ENCODE measurements around the gene ITGA4. TPM values are rescaled to one million over a fixed set of nuclear protein-coding genes. Genes with fewer than 3 reads are reported as not detected.

The ITGA4 gene
- total and polyA plus RNA-seq, 2 of the 13 experiments (the other 11 are each of a cell fraction or from before 2014, with no cell fraction given), result not detected

DNA sequence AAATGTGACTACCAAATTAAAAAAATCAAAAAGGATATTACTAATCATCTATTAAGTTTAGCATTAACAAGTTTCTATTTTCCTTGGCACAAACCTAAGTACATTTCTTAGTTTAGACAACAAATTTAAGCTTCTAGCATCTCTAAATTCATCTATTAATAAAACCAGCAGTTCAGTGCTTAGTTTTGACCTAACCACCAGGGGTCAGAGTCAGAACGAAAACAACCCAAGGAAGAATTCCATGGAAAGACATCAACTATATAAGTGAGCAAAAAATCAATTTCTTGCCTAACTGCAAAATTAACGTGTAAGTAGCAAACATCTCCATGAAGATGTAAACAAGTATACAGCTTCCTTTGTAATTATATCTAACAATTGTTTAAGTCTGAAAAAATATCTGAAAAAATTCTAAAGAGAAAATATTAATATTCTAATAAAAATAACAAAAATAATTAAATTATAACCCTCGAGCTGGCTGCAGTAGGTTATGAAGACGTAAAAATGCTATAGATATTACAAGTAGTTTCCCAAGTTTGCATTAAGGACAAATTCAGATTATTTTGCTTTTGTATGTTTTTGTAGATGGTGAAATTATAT is 116.1 kb downstream of the ITGA4 start:
- no peaks in the 10 kb centered on the region for H3K79me2 ChIP-seq (ENCODE audit: insufficient read depth, low read length)
- ChIA-PET CTCF (ENCODE audit: low intra/inter-chr PET ratio, low total read pairs) (interaction anchor here (1.1 to 3.0 kb wide), 3 partner anchors 142 to 505 kb away, joined by 3 to 28 read pairs (median 6); no protein-coding TSS in a partner anchor), POLR2A (no interaction called here)
- ATAC-seq, result peak; percentile 66; the same call in 2 of the 3 replicates
- BruUV-seq (replicated peaks), result no TSS peak
- H3K27me3 ChIP-seq (ENCODE audit: control insufficient read depth in 1 of 2, insufficient read depth in 2 of 2, low read length in 2 of 2), result no peaks in the 10 kb centered on the region
- WGBS (ENCODE audit: low lambda C conversion rate), result under 1% methylated on average over 4 of the region's 4 CpGs
- no peak overlapping the region for H3K4me2 ChIP-seq (ENCODE audit: low read depth, low read length)
- H3K36me3 ChIP-seq (replicated peaks in 1 of 2; ENCODE audit: control insufficient read depth in 1 of 2, insufficient read depth in 2 of 2, low read length in 2 of 2), result no peaks in the 10 kb centered on the region
- peak; percentile 89 for FAIRE-seq
- no peaks in the 10 kb centered on the region for H3K9me3 ChIP-seq (ENCODE audit: low read length)
- no peak overlapping the region for H3K9ac ChIP-seq (ENCODE audit: insufficient read depth, low read depth, low read length)
- no peak for TF ChIP-seq SIN3A (IDR thresholded peaks at IDR 0.05; ENCODE audit: borderline replicate concordance, low read depth, low read length)
- TF ChIP-seq, protein P1, sequence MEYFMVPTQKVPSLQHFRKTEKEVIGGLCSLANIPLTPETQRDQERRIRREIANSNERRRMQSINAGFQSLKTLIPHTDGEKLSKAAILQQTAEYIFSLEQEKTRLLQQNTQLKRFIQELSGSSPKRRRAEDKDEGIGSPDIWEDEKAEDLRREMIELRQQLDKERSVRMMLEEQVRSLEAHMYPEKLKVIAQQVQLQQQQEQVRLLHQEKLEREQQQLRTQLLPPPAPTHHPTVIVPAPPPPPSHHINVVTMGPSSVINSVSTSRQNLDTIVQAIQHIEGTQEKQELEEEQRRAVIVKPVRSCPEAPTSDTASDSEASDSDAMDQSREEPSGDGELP (IDR thresholded peaks at IDR 0.05; ENCODE audit: borderline replicate concordance, low read depth), result no peak
- TF ChIP-seq, protein P2, sequence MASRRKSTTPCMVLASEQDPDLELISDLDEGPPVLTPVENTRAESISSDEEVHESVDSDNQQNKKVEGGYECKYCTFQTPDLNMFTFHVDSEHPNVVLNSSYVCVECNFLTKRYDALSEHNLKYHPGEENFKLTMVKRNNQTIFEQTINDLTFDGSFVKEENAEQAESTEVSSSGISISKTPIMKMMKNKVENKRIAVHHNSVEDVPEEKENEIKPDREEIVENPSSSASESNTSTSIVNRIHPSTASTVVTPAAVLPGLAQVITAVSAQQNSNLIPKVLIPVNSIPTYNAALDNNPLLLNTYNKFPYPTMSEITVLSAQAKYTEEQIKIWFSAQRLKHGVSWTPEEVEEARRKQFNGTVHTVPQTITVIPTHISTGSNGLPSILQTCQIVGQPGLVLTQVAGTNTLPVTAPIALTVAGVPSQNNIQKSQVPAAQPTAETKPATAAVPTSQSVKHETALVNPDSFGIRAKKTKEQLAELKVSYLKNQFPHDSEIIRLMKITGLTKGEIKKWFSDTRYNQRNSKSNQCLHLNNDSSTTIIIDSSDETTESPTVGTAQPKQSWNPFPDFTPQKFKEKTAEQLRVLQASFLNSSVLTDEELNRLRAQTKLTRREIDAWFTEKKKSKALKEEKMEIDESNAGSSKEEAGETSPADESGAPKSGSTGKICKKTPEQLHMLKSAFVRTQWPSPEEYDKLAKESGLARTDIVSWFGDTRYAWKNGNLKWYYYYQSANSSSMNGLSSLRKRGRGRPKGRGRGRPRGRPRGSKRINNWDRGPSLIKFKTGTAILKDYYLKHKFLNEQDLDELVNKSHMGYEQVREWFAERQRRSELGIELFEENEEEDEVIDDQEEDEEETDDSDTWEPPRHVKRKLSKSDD (CRISPR knock-in tag; IDR thresholded peaks at IDR 0.05; ENCODE audit: low read depth), result no peak
- TF ChIP-seq POLR2A (IDR thresholded peaks at IDR 0.05; ENCODE audit: insufficient read depth in 1 of 2, low read depth in 2 of 2, low read length in 2 of 2), result no peak
- peak; percentile 38; the same call in 1 of the 2 replicates for TF ChIP-seq RAD21 (CRISPR knock-in tag; IDR thresholded peaks at IDR 0.05)
- TF ChIP-seq CBX2 (IDR thresholded peaks at IDR 0.05; ENCODE audit: low read depth, low read length), result no peak
- TF ChIP-seq CBX2 (CRISPR knock-in tag; IDR thresholded peaks at IDR 0.05; ENCODE audit: low read depth), result no peak
- peak; percentile 74 for TF ChIP-seq STAG1 (CRISPR knock-in tag; IDR thresholded peaks at IDR 0.05)
- TF ChIP-seq RAD51 (IDR thresholded peaks at IDR 0.05; ENCODE audit: borderline replicate concordance), result no peak
- TF ChIP-seq ZNF891 (CRISPR knock-in tag; IDR thresholded peaks at IDR 0.05), result no peak
- TF ChIP-seq, protein P3, sequence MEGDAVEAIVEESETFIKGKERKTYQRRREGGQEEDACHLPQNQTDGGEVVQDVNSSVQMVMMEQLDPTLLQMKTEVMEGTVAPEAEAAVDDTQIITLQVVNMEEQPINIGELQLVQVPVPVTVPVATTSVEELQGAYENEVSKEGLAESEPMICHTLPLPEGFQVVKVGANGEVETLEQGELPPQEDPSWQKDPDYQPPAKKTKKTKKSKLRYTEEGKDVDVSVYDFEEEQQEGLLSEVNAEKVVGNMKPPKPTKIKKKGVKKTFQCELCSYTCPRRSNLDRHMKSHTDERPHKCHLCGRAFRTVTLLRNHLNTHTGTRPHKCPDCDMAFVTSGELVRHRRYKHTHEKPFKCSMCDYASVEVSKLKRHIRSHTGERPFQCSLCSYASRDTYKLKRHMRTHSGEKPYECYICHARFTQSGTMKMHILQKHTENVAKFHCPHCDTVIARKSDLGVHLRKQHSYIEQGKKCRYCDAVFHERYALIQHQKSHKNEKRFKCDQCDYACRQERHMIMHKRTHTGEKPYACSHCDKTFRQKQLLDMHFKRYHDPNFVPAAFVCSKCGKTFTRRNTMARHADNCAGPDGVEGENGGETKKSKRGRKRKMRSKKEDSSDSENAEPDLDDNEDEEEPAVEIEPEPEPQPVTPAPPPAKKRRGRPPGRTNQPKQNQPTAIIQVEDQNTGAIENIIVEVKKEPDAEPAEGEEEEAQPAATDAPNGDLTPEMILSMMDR (CRISPR knock-in tag; IDR thresholded peaks at IDR 0.05), result peak; percentile 60
- TF ChIP-seq ZNF230 (CRISPR knock-in tag; IDR thresholded peaks at IDR 0.05), result no peak
- TF ChIP-seq ZNF777 (CRISPR knock-in tag; IDR thresholded peaks at IDR 0.05), result no peak
- TF ChIP-seq ZFYVE20 (CRISPR knock-in tag; IDR thresholded peaks at IDR 0.05; ENCODE audit: borderline replicate concordance, low read depth), result no peak
- peak; percentile 70 for TF ChIP-seq SMC3 (IDR thresholded peaks at IDR 0.05; ENCODE audit: low read length)
- TF ChIP-seq HNRNPH1 (optimal IDR thresholded peaks at IDR 0.05; ENCODE audit: low read depth, low read length), result no peak
- peak; percentile 45 for DNase-seq (ENCODE audit: low spot score)
- intact Hi-C loops (cut with micrococcal nuclease; ENCODE audit: unreplicated experiment) (loop anchor here (1.0 kb wide), 1 partner anchor 142 kb away; no protein-coding TSS in a partner anchor), in situ Hi-C loops (cut with HindIII; ENCODE audit: extremely low pct_ligation_motif_present, low pct_unique_long_range_greater_than_20kb) (no loop called here)
- no peaks in the 10 kb centered on the region for H4K20me1 ChIP-seq (ENCODE audit: insufficient read depth, low read length)
- H3K27ac ChIP-seq (ENCODE audit: extremely low read length, insufficient read depth, low read length), result no peak overlapping the region
- no peaks in the 10 kb centered on the region for H3K4me1 ChIP-seq (ENCODE audit: insufficient read depth, low read length)
- H2AFZ ChIP-seq (ENCODE audit: low read length), result no peak overlapping the region
- H3K4me3 ChIP-seq (replicated peaks in 1 of 3; ENCODE audit: insufficient read depth in 1 of 3, low read depth in 2 of 3, low read length in 3 of 3), result no peak overlapping the region

Measured in HepG2 (cell line).